Measurements from ENCODE around the gene LILRB5.
"Not testable (repeated sequence)": the region's sequence is repeated elsewhere in the genome, so short reads cannot be mapped to it uniquely, and the experiment has no call there.

Gene LILRB5

GRCh38 chr19:54279406-54279962 lies 22.4 kb upstream of the LILRB5 start:
- H3K4me3 ChIP-seq (ENCODE audit: low read depth, low read length) = no peak overlapping the region
- no peak for TF ChIP-seq CTCF (conservative IDR thresholded peaks at IDR 0.05; ENCODE audit: low read depth, low read length)
- no peak for DNase-seq (ENCODE audit: low read depth)

GRCh38 chr19:54278571-54279195 lies 21.6 kb upstream of the LILRB5 start:
- H3K4me3 ChIP-seq (ENCODE audit: low read depth, low read length); DNase-seq (ENCODE audit: low read depth): not testable (repeated sequence)

DNA sequence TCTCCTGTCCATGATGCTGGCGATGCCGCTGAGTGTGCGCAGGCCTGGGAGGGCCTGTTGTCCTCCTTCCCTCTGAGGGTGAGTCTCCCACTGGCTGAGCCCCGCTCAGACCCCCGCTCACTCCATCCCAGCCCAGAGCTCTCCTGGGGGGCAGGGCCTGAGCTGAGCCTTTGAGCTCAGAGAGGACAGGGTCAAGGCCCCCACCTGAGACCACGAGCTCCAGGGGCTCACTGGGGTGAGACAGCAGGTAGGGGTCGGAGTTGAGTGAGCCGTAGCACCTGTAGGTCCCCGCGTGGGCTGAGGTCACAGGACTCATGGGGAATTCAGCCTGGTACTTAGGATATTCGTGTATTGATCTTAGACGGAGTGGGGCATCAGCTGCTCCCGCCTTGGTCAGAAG lies 21.0 kb upstream of the LILRB5 start:
- H3K4me3 ChIP-seq (ENCODE audit: low read depth, low read length); DNase-seq (ENCODE audit: low read depth): not testable (repeated sequence)

GRCh38 chr19:54277111-54277615 lies 20.1 kb upstream of the LILRB5 start:
- DNase-seq (ENCODE audit: low read depth); H3K4me3 ChIP-seq (ENCODE audit: low read depth, low read length): not testable (repeated sequence)

DNA sequence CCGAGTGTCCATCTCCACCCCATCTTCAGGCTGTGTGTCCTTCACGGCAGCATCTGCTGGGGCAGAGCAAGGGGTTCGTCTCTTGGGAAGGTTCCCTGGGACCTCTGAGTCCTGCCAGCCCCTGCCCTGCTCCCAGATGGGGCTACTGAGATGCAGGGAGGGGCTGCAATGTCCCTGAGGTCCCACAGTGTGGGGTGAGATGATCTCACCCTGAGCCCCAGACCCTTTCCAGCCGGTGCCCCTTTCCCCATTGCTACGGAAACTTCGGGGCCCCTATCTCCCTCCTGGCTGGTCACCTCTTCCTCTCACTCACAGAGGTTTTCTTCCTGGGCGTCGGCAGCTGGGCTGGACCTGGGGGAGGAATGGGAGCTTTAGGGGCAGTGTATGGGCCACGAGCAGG lies 18.9 kb upstream of the LILRB5 start:
- no peak for TF ChIP-seq CTCF (conservative IDR thresholded peaks at IDR 0.05; ENCODE audit: low read depth, low read length)
- no peak for DNase-seq (ENCODE audit: low read depth)
- H3K4me3 ChIP-seq (ENCODE audit: low read depth, low read length) = no peak overlapping the region

DNA sequence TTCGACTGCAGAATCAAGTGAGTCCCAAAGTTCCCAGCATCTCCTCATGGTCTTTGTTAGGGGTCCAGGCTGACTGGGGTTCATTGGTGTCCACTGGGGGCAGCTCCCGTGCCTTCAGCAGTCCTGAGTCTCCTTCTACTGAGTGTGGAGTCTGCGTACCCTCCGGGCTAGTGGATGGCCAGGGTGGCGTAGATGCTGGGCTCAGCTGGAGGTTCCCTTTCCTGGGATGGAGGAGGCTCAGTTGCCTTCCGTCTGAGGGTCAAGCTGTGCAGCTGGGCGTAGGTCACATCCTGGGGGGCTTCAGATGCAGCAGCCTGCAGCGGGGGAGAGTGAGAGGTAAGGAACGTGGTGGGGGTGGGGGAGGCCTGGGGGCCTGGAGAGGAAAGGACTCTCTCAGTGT lies 17.4 kb upstream of the LILRB5 start:
- DNase-seq (ENCODE audit: low read depth); H3K4me3 ChIP-seq (ENCODE audit: low read depth, low read length): not testable (repeated sequence)

DNA sequence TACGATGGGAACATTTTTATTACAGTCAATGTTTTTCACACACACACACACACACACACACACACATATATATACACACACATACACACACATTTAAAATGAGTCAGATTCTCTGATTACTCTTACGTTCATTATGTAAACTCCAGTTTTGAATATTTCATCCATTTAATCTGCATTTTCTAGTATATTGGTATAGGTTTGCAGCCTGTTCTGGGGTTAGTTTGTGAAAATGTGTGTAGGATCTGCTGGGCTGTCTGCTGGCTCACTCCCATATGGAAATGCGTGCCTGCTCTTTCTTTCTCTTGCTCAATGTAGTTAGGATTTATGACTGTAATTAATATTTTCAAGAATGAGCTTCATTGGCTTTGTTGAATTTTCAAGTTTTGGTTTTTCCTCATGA lies 16.7 kb upstream of the LILRB5 start:
- no peak overlapping the region for H3K4me3 ChIP-seq (ENCODE audit: low read depth, low read length)
- no peak for TF ChIP-seq CTCF (conservative IDR thresholded peaks at IDR 0.05; ENCODE audit: low read depth, low read length)
- DNase-seq (ENCODE audit: low read depth) = no peak

DNA sequence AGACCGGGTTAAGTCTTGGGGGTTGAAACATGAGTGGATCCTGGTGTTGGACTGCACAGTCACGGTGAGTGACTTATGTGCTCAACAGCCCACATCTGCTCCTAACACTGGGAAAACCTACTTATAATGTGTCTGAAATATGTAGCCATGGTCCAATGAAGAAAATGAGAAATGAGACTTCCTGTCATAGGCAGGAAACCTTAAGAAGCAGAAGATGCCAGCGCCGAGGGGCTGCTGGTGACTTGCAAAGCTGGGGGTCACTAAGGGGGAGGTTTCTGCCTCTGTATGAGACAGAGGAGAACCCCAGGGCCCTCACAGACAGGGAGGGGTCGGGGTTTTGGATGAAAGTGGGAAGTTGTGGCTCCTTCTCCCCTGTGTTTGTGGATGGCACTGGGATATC lies 15.1 kb upstream of the LILRB5 start:
- H3K4me3 ChIP-seq (ENCODE audit: low read depth, low read length); DNase-seq (ENCODE audit: low read depth): not testable (repeated sequence)

DNA sequence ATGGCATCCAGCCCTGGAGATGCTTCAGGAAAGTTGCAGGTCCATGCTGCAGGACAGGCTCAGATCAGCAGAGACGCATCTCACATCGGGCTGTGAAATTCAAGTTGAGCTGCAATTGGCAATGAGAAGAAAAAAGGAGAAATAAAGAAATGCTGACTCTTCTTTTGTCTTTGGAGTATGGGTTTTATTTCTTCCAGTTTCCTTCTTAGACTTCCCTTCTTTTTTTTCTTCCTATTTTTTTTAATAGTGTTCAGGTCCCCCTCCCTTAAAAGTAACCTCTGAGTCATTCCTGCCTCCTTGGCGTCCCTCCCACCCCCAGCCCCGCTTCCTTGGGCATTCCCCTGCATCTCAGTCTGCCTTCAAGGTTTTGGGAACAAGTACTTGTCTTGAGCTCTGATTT lies 14.5 kb upstream of the LILRB5 start:
- not testable (repeated sequence) for DNase-seq (ENCODE audit: low read depth); H3K4me3 ChIP-seq (ENCODE audit: low read depth, low read length)

GRCh38 chr19:54271106-54271505 lies 14.0 kb upstream of the LILRB5 start:
- no peak for TF ChIP-seq CTCF (conservative IDR thresholded peaks at IDR 0.05; ENCODE audit: low read depth, low read length)
- no peak for DNase-seq (ENCODE audit: low read depth)

More at GRCh38 chr19:54271106-54271505, 14.0 kb upstream of the LILRB5 start:
- no peak overlapping the region for H3K4me3 ChIP-seq (ENCODE audit: low read depth, low read length)
